HG02973 (cell line): Measurements from ENCODE around the gene THTPA.
"Not testable (repeated sequence)": the region's sequence is repeated elsewhere in the genome, so short reads cannot be mapped to it uniquely, and the experiment has no call there.

Experiments used
- ATAC-seq: cut with Tn5 transposase; IDR thresholded peaks from one replicate; pipeline ENCODE4 v1.9.1; 2021; ENCODE audit warnings: moderate library complexity; ENCODE audit not compliant: unreplicated experiment

The THTPA gene

GRCh38 chr14:23582906-23583760 is 27.1 kb downstream of the THTPA start:
- ATAC-seq: no peak

DNA sequence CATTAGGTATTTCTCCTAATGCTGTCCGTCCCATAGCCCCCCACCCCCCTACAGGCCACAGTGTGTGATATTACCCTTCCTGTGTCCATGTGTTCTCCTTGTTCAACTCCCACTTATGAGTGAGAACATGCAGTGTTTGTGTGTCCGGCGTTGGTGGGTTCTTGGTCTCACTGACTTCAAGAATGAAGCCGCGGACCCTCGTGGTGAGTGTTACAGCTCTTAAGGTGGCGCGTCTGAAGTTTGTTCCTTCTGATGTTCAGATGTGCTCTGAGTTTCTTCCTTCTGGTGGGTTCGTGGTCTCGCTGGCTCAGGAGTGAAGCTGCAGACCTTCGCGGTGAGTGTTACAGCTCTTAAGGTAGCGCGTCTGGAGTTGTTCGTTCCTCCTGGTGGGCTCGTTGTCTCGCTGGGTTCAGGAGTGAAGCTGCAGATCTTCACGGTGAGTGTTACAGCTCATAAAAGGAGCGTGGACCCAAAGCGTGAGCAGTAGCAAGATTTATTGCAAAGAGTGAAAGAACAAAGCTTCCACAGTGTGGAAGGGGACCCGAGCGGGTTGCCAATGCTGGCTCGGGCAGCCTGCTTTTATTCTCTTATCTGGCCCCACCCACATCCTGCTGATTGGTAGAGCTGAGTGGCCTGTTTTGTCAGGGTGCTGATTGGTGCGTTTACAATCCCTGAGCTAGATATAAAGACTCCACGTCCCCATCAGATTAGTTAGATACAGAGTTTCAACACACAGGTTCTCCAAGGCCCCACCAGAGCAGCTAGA is 27.9 kb downstream of the THTPA start:
- not testable (repeated sequence) for ATAC-seq

- not testable (repeated sequence) for ATAC-seq
Measured at GRCh38 chr14:23584527-23585203, 28.6 kb downstream of the THTPA start.

GRCh38 chr14:23588884-23589598 is 33.0 kb downstream of the THTPA start:
- ATAC-seq: peak; percentile 97

- ATAC-seq: no peak
Measured at GRCh38 chr14:23589606-23590005, 33.5 kb downstream of the THTPA start.

GRCh38 chr14:23590198-23590597 is 34.1 kb downstream of the THTPA start:
- no peak for ATAC-seq

- not testable (repeated sequence) for ATAC-seq
Measured at GRCh38 chr14:23594191-23594590, 38.1 kb downstream of the THTPA start.

- ATAC-seq: no peak
Measured at GRCh38 chr14:23600322-23600707, 44.2 kb downstream of the THTPA start.

GRCh38 chr14:23600806-23601205 is 44.7 kb downstream of the THTPA start:
- no peak for ATAC-seq

DNA sequence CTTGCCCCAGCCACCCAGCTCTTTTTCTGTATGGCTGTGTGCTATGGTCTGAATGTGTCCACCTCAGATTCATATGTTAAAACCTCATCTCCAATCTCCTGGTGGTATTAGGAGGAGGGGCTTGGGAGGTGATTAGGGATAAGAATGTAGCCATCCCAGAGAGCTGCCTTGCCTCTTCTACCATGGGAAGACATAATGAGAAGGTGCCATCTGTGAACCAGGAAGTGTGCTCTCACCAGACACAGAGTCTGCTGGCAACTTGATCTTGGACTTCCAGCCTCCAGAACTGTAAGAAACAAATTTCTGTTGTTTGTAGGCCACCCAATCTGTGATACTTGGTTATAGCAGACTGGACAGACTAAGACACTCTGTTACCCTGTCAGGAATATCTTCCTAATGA is 45.4 kb downstream of the THTPA start:
- no peak for ATAC-seq

GRCh38 chr14:23601845-23602180 is 45.7 kb downstream of the THTPA start:
- ATAC-seq: no peak

DNA sequence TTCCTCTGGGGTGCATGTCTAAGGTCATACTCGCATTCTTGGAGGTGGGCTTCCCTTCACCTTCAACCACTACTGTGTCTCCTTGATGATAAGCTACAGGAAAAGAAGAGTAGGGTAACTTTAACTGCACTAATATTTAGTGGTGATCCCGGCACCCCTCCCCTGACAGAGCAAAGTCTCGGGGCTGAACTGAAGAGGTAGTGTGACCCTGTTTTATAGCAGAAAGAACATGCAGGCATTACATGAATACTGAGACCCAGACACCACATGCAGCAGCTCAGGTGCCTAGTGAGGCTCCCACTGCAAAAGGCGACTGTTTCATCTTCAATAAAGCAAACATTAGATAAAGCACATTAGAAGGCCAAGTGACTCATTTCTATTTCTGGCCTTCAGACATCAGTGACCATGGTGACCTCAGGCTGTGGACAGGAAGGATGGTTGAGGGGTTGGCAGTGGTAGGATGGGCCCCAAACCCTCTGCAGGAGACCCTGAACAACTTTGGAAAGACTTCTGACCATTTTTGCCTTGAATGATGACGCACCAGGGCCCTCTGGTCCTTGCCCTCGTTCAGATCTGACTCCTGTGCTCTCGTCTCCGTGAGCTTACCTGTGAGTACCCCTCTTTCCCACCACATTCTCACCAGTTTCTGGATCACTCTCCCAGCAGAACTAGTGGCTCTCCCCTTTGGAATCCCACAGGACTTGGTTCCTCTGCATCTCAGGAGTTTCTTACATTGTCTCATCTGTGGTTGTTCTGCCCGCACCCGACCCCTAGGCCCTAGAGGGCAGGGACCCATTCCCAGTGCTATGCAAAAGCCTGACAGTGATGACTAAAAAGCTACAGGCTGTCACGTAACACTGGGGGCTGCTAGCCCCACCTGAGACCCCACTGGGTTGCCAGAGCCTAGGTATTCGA is 46.4 kb downstream of the THTPA start:
- no peak for ATAC-seq

GRCh38 chr14:23603103-23603502 is 47.0 kb downstream of the THTPA start:
- ATAC-seq: no peak

DNA sequence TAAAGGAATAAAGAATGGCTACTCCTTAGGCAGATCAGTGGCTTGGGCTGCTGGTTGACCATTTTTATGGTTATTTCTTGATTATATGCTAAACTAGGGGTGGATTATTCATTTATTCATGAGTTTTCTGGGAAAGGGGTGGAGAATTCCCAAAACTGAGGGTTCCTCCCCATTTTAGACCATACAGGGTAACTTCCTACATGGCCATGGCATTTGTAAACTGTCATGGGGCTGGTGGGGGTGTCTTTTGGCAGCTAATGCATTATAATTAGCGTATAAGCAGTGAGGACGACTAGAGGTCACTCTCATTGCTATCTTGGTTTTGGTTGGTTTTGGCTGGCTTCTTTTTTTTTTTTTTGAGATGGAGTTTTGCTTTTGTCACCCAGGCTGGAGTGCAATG is 48.1 kb downstream of the THTPA start:
- no peak for ATAC-seq

- no peak for ATAC-seq
Measured at GRCh38 chr14:23604675-23605170, 48.7 kb downstream of the THTPA start.

- ATAC-seq: peak; percentile 83
Measured at GRCh38 chr14:23605931-23606585, 50.0 kb downstream of the THTPA start.

DNA sequence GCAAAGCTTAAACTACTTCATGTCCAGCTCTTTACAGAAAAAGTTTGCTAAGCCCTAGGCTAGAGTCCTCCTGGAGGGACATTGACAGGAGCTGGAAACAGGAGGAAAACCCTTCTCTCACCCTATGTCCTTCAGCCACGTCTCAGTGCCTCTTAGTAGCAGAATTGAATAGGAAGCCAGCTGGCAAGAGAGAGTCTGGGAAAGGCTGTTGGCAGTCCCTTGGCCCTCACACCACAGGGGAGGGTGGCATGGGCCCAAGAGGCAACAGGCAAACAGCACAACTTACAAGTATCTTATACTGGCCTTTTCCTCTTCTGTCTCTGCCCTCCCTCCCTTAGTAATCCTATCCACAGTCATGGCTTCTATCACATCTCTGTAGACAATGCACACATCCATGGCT is 52.4 kb downstream of the THTPA start:
- ATAC-seq: no peak

GRCh38 chr14:23609001-23609400 is 52.9 kb downstream of the THTPA start:
- ATAC-seq: no peak

- ATAC-seq: not testable (repeated sequence)
Measured at GRCh38 chr14:23609411-23610089, 53.5 kb downstream of the THTPA start.
